ENCODE data around the gene NKD2. TPM values are rescaled to one million over a fixed set of nuclear protein-coding genes. Genes with fewer than 3 reads are reported as not detected.
A peak's percentile ranks its signal among the peaks of the same experiment; 100 is the strongest.

Gene NKD2
- total and polyA plus RNA-seq, 11 donors = 0.56 to 6.6 (median 2.3) TPM

DNA sequence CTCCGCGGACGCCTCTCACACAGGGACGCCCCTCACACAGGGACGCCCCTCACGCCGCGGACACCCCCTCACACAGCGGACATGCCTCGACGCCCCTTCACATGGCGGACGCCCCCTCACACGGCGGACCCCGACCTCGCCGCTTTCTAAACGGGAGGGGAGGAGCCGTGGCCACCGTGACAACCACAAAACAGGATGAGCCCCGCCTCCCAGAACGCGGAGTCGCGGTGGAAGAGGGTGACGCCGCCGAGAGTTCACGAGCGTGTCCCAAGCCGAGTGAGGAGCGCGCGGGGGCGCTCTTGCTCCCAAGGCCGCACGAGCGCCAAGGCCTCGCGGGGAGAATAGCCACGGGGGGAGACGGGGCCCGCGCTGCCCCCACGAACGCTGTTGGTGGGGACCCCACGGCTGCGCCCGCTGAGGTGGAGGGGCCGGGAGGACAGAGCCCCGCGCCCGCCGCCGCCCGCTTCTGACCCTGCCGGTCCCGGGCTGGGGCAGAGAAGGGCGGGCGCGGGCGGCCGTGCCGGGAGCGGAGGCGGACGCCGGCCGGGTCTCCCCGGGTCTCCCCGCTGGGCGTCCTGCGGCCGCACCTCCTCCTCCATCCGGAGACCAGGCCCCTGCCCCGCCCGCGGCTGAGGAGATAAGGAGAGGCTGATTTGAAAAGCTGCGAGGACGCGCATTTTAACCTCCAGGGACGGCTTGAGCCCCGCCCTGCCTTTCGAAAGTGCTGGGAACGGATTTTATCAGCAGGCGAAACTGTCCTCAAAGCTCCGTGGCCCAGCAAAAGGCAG, 3.9 kb upstream of the NKD2 start:
- intact Hi-C loops (cut with DNase I) = loop anchor here in 7 of 10 donors (5.0 to 10.0 kb wide), 3 partner anchors 80 to 140 kb away; no protein-coding TSS in a partner anchor
- peaks cover 5 to 48% (median 8%) of the 10 kb centered on the region in 9 donors for H3K27me3 ChIP-seq
- H3K36me3 ChIP-seq = no peaks in the 10 kb centered on the region
- peak; percentile 76 to 92 (median 88) for DNase-seq
- peak overlapping the region; percentile 43 to 74 (median 62) for H3K4me3 ChIP-seq
- peak in 3 of 4 donors; percentile 73 to 86 (median 77) for ATAC-seq
- TF ChIP-seq POLR2A (IDR thresholded peaks at IDR 0.05) = no peak
- TF ChIP-seq, protein P1, sequence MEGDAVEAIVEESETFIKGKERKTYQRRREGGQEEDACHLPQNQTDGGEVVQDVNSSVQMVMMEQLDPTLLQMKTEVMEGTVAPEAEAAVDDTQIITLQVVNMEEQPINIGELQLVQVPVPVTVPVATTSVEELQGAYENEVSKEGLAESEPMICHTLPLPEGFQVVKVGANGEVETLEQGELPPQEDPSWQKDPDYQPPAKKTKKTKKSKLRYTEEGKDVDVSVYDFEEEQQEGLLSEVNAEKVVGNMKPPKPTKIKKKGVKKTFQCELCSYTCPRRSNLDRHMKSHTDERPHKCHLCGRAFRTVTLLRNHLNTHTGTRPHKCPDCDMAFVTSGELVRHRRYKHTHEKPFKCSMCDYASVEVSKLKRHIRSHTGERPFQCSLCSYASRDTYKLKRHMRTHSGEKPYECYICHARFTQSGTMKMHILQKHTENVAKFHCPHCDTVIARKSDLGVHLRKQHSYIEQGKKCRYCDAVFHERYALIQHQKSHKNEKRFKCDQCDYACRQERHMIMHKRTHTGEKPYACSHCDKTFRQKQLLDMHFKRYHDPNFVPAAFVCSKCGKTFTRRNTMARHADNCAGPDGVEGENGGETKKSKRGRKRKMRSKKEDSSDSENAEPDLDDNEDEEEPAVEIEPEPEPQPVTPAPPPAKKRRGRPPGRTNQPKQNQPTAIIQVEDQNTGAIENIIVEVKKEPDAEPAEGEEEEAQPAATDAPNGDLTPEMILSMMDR (IDR thresholded peaks at IDR 0.05) = peak; percentile 19 to 71 (median 50)
- WGBS, 4 donors = 1 to 7% (median 2%) methylated on average over 25 to 88 of the region's 88 CpGs
- no peaks in the 10 kb centered on the region for H3K9me3 ChIP-seq
- H3K27ac ChIP-seq = peak overlapping the region in 11 of 12 donors; percentile 11 to 78 (median 75)
- H3K4me1 ChIP-seq = peaks cover 0 to 40% (median 20%) of the 10 kb centered on the region in 12 donors

DNA sequence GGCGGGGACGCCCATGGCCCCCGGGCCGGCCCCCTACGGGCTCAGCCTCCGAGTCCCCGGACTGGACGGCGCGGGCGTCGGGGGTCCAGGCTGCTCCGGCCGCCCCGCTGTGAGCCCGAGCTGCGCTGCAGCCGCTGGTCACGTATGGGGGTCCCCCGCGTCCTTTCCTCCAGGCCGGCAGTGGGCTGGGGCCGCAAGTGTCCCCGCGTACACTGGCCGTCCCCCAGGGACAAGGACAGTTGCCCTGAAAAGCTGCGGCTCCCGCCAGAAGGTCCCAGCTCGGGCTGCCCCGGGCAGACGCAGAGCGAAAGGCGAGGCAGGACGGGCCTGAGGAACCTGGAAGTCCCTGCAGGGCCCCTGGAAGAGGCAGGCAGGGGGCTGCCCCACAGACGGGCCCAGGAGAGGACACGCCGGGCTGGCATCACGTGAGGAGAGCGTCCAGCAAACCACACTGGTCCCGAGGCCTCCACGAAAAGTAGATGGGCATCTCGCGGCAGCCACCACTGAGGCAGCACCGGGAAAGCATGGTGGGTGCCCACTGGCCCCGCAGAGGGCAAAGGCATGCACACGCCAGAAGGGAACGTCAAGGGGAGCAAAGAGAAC, 3.3 kb upstream of the NKD2 start:
- Histone ChIP-seq H3K4me1 (peaks cover 0 to 47% (median 23%) of the 10 kb centered on the region in 12 donors), H3K9me3 (no peaks in the 10 kb centered on the region), H3K27ac (peak overlapping the region in 9 of 12 donors; percentile 65 to 78 (median 75)), H3K27me3 (peaks cover 6 to 54% (median 11%) of the 10 kb centered on the region in 9 donors), H3K36me3 (no peaks in the 10 kb centered on the region), H3K4me3 (peak overlapping the region; percentile 43 to 74 (median 62))
- DNase-seq (peak in 4 of 5 donors; percentile 8 to 68 (median 34)), ATAC-seq (no peak)
- no peak for TF ChIP-seq POLR2A (IDR thresholded peaks at IDR 0.05)
- TF ChIP-seq, protein P1 (IDR thresholded peaks at IDR 0.05) = no peak
- intact Hi-C loops (cut with DNase I) = loop anchor here in 6 of 10 donors (5.0 to 10.0 kb wide), 3 partner anchors 81 to 139 kb away; no protein-coding TSS in a partner anchor
- WGBS, 4 donors = 40 to 73% (median 57%) methylated on average over 19 to 47 of the region's 47 CpGs

DNA sequence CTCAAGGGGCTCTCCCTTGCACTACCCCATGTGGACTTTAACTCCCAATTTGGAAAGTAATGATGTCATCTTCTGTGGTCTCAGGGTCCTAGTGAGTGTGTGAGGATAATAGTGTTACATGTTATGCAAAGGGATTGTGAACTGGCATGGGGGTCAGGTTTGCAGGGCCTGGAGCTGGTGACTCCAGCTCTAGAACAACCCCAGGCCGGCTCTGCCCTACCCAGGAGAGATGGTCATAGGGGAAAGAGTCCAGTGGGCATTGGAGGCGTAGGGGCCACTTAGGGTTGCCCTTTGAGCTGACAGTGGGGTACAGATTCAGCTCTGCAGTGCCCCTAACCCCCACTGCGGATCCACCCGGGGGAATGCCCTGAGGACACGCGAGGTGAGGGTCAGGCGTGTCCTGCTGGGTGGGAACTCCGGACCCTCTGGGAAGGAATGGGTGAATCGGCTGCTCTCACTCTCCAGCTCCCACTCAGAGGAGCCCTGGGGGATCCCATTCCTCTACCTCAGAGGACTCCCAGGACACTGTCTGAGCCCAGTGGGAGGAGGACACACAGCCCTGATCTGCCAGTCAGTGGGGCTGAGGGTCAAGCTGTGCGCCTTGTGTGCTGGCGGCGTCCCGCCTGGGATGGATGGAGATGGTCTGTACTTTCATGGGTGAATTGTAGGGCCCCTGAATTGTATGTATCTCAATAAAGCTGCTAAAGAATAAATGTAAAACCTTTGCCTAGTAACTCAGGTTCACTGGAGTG, 2.5 kb upstream of the NKD2 start:
- 96 to 97% (median 97%) methylated on average over 12 to 13 of the region's 13 CpGs for WGBS, 4 donors
- Histone ChIP-seq H3K27ac (no peak overlapping the region), H3K4me1 (peaks cover 0 to 53% (median 25%) of the 10 kb centered on the region in 12 donors), H3K9me3 (no peaks in the 10 kb centered on the region), H3K36me3 (no peaks in the 10 kb centered on the region), H3K4me3 (no peak overlapping the region), H3K27me3 (peaks cover 6 to 58% (median 11%) of the 10 kb centered on the region in 9 donors)
- TF ChIP-seq, protein P1 (IDR thresholded peaks at IDR 0.05) = no peak
- TF ChIP-seq POLR2A (IDR thresholded peaks at IDR 0.05) = no peak
- ATAC-seq = no peak
- intact Hi-C loops (cut with DNase I) = loop anchor here in 7 of 10 donors (2.0 to 10.0 kb wide), 4 partner anchors 81 to 139 kb away; no protein-coding TSS in a partner anchor
- peak; percentile 7 to 56 (median 15) for DNase-seq
